ENCODE results near the gene ELFN1.

- no peak for TF ChIP-seq CTCF (IDR thresholded peaks at IDR 0.05; ENCODE audit: insufficient read depth, low read depth, low read length)
- TF ChIP-seq EZH2 (IDR thresholded peaks at IDR 0.05; ENCODE audit: insufficient read depth, low read length), result no peak
Observed at GRCh38 chr7:1620835-1621234, 49.2 kb upstream of the ELFN1 start.

Measured in astrocyte (in vitro differentiated cells and primary cell).